ENCODE results near the gene ERMAP. TPM values are rescaled to one million over a fixed set of nuclear protein-coding genes. Genes with fewer than 3 reads are reported as not detected.

The ERMAP gene
- 0.95 and 4.3 TPM in 2 replicates for polyA plus RNA-seq

GRCh38 chr1:42816585-42817439 lies at the start of gene ERMAP, which contains the start of gene SVBP:
TSS of gene ERMAP (plus strand) at chr1:42817122. CDS start at chr1:42830449, 13,327 bp downstream.
TSS of gene SVBP (minus strand) at chr1:42817397. CDS start at chr1:42816544, 853 bp downstream.

DNA sequence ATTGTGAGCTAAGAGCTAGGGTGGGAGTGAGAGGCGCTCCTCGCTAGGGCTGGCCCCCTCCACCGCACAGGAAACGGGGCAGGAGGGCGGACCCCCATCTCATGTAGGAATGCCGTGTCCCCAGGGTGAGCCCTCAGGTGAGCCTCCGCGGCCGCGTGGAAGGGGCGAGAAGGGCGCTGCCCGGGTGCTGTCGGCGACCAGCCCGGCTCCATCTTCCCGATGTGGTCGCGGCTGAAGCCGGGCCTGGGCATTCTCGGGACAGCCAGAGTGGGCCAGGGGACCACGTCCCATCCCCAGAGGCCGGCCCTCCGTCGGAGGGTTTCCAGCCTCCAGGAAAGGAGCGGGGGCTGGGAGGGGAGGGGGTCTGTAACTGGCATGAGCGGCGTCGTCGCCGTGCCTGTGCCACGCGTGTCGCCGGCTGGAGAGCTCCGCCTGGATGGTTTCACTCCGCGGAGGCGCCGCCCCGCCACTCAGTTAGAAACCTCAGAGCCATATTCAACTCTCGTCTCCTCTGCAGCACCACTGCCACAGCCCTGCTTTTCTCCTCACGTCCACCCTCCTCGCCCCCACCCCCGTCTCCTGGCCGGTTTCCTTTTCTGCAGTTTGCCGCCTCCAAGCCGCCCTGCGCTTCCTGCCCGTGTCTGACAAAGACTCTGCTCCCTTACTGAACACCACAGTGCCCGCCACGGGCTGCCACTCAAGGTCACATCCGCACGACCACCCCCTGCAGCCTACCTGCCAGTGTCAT lies 31.8 kb upstream of the ERMAP start, which contains the start of gene TMEM269:
TSS of gene TMEM269 (plus strand) at position 46 of the 748 bp plus-strand sequence. CDS start 4,903 bp downstream, outside the sequence.

DNA sequence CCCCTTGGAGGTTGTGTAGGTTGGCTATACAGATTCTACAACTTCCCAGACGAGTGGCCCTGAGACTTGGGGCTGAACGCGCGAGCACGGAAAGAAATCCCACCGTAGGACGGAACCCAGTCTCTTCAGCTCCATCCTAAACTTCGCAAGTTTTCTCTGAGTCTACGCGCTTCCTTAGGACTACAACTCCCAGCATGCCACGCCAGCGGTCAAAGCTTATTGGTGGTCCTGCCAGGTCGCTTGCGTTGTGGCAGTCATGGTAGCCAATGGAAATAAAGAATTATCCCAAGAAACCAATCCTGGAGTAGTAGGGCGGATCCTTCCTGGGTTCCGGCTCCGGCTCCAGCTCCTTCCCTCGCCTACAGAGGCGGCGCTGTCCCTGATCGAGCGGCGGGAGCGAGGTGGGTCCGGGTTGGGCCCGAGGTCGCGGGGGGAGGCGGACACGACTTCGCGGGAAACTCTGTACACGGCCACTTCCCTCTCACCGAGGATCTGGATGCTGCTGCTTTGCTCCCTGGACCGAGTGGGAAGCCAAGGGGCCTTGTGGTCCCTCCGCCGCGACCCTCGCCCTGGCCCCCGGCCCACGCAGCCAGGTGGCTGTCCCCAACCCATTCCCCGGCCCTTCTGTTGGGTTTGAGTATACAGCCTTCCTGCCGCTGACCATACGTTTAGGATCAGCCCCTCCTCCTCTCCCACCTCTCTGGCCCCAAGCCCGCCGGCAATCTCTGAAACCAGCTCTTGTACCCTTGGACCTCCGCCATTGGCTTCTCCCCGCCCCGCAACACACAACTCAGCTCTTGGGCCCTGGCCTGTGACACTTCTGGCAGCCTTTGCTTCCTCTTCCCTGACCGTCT lies 29.6 kb downstream of the ERMAP start, which contains the start of gene ZNF691:
TSS of gene ZNF691 (plus strand) at position 357 of the 854 bp plus-strand sequence. CDS start 3,046 bp downstream, outside the sequence.

Other genes starting within 250 kb of the ERMAP start
- gene PPIH, start 158.7 kb upstream of the ERMAP start, polyA plus RNA-seq = 33.0 and 47.1 TPM in 2 replicates
- gene YBX1, start 134.7 kb upstream of the ERMAP start, polyA plus RNA-seq = 43.8 and 52.3 TPM in 2 replicates
- not detected in 2 replicates for gene CLDN19, start 76.9 kb upstream of the ERMAP start, polyA plus RNA-seq
- not detected in 2 replicates for gene P3H1, start 50.1 kb upstream of the ERMAP start, polyA plus RNA-seq
- 1.7 and 4.1 TPM in 2 replicates for gene C1orf50, start 49.9 kb upstream of the ERMAP start, polyA plus RNA-seq
- not detected in 2 replicates for gene TMEM269, start 32.1 kb upstream of the ERMAP start, polyA plus RNA-seq
- 40.0 and 48.9 TPM in 2 replicates for gene SVBP, start 275 bp downstream of the ERMAP start, polyA plus RNA-seq
- 0.29 and 2.4 TPM in 2 replicates for gene ZNF691, start 29.5 kb downstream of the ERMAP start, polyA plus RNA-seq
- 7.5 and 8.7 TPM in 2 replicates for gene SLC2A1, start 141.7 kb downstream of the ERMAP start, polyA plus RNA-seq